ENCODE measurements around the gene COX10.
"Not testable (repeated sequence)": the region's sequence is repeated elsewhere in the genome, so short reads cannot be mapped to it uniquely, and the experiment has no call there.

DNA sequence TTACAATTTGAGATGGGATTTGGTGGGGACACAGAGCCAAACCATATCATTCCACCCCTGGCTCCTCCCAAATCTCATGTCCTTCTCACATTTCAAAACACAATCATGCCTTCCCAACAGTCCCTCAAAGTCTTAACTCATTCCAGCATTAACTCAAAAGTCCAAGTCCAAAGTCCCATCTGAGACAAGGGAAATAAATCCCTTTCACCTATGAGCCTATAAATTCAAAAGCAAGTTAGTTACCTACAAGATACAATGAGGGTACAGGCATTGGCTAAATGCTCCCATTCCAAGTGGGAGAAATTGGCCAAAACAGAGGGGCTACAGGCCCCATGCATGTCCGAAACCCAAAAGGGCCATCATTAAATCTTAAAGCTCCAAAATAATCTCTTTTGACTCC lies 98.5 kb downstream of the COX10 start:
- TF ChIP-seq, protein P1, sequence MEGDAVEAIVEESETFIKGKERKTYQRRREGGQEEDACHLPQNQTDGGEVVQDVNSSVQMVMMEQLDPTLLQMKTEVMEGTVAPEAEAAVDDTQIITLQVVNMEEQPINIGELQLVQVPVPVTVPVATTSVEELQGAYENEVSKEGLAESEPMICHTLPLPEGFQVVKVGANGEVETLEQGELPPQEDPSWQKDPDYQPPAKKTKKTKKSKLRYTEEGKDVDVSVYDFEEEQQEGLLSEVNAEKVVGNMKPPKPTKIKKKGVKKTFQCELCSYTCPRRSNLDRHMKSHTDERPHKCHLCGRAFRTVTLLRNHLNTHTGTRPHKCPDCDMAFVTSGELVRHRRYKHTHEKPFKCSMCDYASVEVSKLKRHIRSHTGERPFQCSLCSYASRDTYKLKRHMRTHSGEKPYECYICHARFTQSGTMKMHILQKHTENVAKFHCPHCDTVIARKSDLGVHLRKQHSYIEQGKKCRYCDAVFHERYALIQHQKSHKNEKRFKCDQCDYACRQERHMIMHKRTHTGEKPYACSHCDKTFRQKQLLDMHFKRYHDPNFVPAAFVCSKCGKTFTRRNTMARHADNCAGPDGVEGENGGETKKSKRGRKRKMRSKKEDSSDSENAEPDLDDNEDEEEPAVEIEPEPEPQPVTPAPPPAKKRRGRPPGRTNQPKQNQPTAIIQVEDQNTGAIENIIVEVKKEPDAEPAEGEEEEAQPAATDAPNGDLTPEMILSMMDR (IDR thresholded peaks at IDR 0.05) = not testable (repeated sequence)
- TF ChIP-seq, protein P2, sequence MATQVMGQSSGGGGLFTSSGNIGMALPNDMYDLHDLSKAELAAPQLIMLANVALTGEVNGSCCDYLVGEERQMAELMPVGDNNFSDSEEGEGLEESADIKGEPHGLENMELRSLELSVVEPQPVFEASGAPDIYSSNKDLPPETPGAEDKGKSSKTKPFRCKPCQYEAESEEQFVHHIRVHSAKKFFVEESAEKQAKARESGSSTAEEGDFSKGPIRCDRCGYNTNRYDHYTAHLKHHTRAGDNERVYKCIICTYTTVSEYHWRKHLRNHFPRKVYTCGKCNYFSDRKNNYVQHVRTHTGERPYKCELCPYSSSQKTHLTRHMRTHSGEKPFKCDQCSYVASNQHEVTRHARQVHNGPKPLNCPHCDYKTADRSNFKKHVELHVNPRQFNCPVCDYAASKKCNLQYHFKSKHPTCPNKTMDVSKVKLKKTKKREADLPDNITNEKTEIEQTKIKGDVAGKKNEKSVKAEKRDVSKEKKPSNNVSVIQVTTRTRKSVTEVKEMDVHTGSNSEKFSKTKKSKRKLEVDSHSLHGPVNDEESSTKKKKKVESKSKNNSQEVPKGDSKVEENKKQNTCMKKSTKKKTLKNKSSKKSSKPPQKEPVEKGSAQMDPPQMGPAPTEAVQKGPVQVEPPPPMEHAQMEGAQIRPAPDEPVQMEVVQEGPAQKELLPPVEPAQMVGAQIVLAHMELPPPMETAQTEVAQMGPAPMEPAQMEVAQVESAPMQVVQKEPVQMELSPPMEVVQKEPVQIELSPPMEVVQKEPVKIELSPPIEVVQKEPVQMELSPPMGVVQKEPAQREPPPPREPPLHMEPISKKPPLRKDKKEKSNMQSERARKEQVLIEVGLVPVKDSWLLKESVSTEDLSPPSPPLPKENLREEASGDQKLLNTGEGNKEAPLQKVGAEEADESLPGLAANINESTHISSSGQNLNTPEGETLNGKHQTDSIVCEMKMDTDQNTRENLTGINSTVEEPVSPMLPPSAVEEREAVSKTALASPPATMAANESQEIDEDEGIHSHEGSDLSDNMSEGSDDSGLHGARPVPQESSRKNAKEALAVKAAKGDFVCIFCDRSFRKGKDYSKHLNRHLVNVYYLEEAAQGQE (IDR thresholded peaks at IDR 0.05; ENCODE audit: insufficient read depth in 1 of 2, low read depth in 2 of 2, low read length in 1 of 2) = not testable (repeated sequence)
- not testable (repeated sequence) for TF ChIP-seq SIN3A (IDR thresholded peaks at IDR 0.05; ENCODE audit: borderline replicate concordance, insufficient read depth, low read depth, low read length); POLR2AphosphoS5 (IDR thresholded peaks at IDR 0.05; ENCODE audit: low read depth, low read length); TCF7L2 (IDR thresholded peaks at IDR 0.05; ENCODE audit: low read depth, low read length)
